ENCODE measurements around the gene BDKRB2.

Gene BDKRB2

GRCh38 chr14:96204151-96205058, at the start of gene BDKRB2:
Gene BDKRB2 (plus strand): TSS chr14:96204839. CDS start chr14:96237108, 32,269 bp downstream.
- peak; percentile 92 for DNase-seq

- DNase-seq = no peak
These were observed 49.7 kb upstream of the BDKRB2 start for GRCh38 chr14:96154900-96155299.

- DNase-seq = no peak
These were observed 47.6 kb upstream of the BDKRB2 start for GRCh38 chr14:96156804-96157760.

- DNase-seq = no peak
These were observed 45.9 kb upstream of the BDKRB2 start for GRCh38 chr14:96158735-96159134.

- no peak for DNase-seq
These were observed 44.3 kb upstream of the BDKRB2 start for GRCh38 chr14:96160076-96160912.

- no peak for DNase-seq
These were observed 43.7 kb upstream of the BDKRB2 start for GRCh38 chr14:96160913-96161310.

GRCh38 chr14:96161636-96162035, 43.0 kb upstream of the BDKRB2 start:
- no peak for DNase-seq

GRCh38 chr14:96162265-96162664, 42.4 kb upstream of the BDKRB2 start:
- DNase-seq = no peak

GRCh38 chr14:96162741-96163140, 41.9 kb upstream of the BDKRB2 start:
- no peak for DNase-seq

- no peak for DNase-seq
These were observed 39.7 kb upstream of the BDKRB2 start for GRCh38 chr14:96164861-96165490.

GRCh38 chr14:96165493-96166436, 38.9 kb upstream of the BDKRB2 start:
- no peak for DNase-seq

- DNase-seq = no peak
These were observed 38.0 kb upstream of the BDKRB2 start for GRCh38 chr14:96166461-96167223.

- peak; percentile 8 for DNase-seq
These were observed 37.2 kb upstream of the BDKRB2 start for GRCh38 chr14:96167224-96168148.

GRCh38 chr14:96168581-96168980, 36.1 kb upstream of the BDKRB2 start:
- no peak for DNase-seq

- no peak for DNase-seq
These were observed 33.6 kb upstream of the BDKRB2 start for GRCh38 chr14:96170961-96171592.

GRCh38 chr14:96173636-96174475, 30.8 kb upstream of the BDKRB2 start:
- DNase-seq = no peak

- no peak for DNase-seq
These were observed 28.4 kb upstream of the BDKRB2 start for GRCh38 chr14:96176275-96176674.

All from NCI-H510A (cell line).